ENCODE results near the gene SPOCK1.

DNA sequence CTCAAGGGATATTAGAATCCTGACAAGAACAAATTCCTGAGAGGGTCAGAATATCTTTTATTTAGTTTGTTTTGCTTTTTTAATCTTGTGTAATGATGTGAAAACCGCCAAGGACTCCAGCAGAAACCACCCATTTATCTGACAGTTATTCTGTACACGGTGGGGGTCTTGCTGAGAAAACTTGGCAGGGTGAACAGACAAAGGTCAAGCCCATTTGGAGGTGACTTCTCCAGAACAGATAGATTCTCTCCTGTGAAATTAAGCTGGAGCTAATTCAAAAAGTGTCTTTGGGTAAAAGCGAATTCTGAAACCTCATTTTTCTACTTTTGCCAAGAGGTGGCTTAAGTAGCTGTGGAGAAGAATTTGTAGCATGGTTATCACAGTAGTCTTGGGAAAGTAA, 484.4 kb downstream of the SPOCK1 start:
- TF ChIP-seq EP300 (IDR thresholded peaks at IDR 0.05) (no peak), RFX5 (IDR thresholded peaks at IDR 0.05) (no peak), ESRRA (IDR thresholded peaks at IDR 0.05; ENCODE audit: borderline replicate concordance, low read length) (no peak)
